Caki2 (cell line): Measurements from ENCODE around the gene DCP2. TPM values are rescaled to one million over a fixed set of nuclear protein-coding genes. Genes with fewer than 3 reads are reported as not detected.
"Not testable (repeated sequence)": the region's sequence is repeated elsewhere in the genome, so short reads cannot be mapped to it uniquely, and the experiment has no call there.

Source experiments
- DNase-seq: peaks from one replicate; pipeline ENCODE4 v3.0.0-alpha.2; 2015; ENCODE audit warnings: low read depth
- in situ Hi-C: cut with HindIII; loops from 2 replicates; pipeline ENCODE4 v1.10.0; 2016; ENCODE audit warnings: low sequenced_read_pairs, low pct_unique_long_range_greater_than_20kb, mixed read lengths
- total RNA-seq: library from RNA; depleted of rRNA; stranded (reverse); fragments of >200 nt; shearing (Covaris generic); gene quantifications from 2 replicates; pipeline ENCODE4 v1.2.3, GENCODE V29; 2014; ENCODE audit warnings: low replicate concordance

The DCP2 gene
- total RNA-seq, 1 experiment from 2014 or later: 24.3 TPM

- in situ Hi-C loops: no loop called here
- no peak for DNase-seq
These were observed 15.6 kb upstream of the DCP2 start for GRCh38 chr5:112960863-112961504.

GRCh38 chr5:112963374-112963733, 13.2 kb upstream of the DCP2 start:
- in situ Hi-C loops, DNase-seq: not testable (repeated sequence)

GRCh38 chr5:112965733-112966306, 10.8 kb upstream of the DCP2 start:
- DNase-seq: no peak
- in situ Hi-C loops: no loop called here

GRCh38 chr5:112967520-112968083, 9.0 kb upstream of the DCP2 start:
- in situ Hi-C loops: no loop called here
- DNase-seq: no peak

- in situ Hi-C loops: no loop called here
- no peak for DNase-seq
These were observed 8.0 kb upstream of the DCP2 start for GRCh38 chr5:112968411-112969106.

GRCh38 chr5:112971276-112971675, 5.3 kb upstream of the DCP2 start:
- in situ Hi-C loops: no loop called here
- DNase-seq: no peak

- in situ Hi-C loops: no loop called here
- DNase-seq: peak; percentile 41
These were observed 3.6 kb upstream of the DCP2 start for GRCh38 chr5:112973036-112973435.

- in situ Hi-C loops: no loop called here
- DNase-seq: no peak
These were observed 2.7 kb upstream of the DCP2 start for GRCh38 chr5:112973904-112974303.

- no peak for DNase-seq
- in situ Hi-C loops: no loop called here
These were observed 1.7 kb upstream of the DCP2 start for GRCh38 chr5:112974901-112975300.

- no peak for DNase-seq
- in situ Hi-C loops: no loop called here
These were observed 722 bp upstream of the DCP2 start for GRCh38 chr5:112975721-112976431.

- in situ Hi-C loops: no loop called here
These were observed 853 bp downstream of the DCP2 start for GRCh38 chr5:112977440-112977861.

GRCh38 chr5:112978836-112979235, 2.2 kb downstream of the DCP2 start:
- no peak for DNase-seq
- in situ Hi-C loops: no loop called here

More at GRCh38 chr5:112977440-112977861, 853 bp downstream of the DCP2 start:
- DNase-seq: no peak

- in situ Hi-C loops: no loop called here
- no peak for DNase-seq
These were observed 3.1 kb downstream of the DCP2 start for GRCh38 chr5:112979723-112980122.

GRCh38 chr5:112983363-112983762, 6.8 kb downstream of the DCP2 start:
- no peak for DNase-seq
- in situ Hi-C loops: no loop called here

- in situ Hi-C loops: no loop called here
- DNase-seq: no peak
These were observed 9.6 kb downstream of the DCP2 start for GRCh38 chr5:112986224-112986623.

GRCh38 chr5:112995764-112996618, 19.4 kb downstream of the DCP2 start:
- in situ Hi-C loops: no loop called here
- peak; percentile 37 for DNase-seq

- in situ Hi-C loops: no loop called here
- DNase-seq: no peak
These were observed 20.3 kb downstream of the DCP2 start for GRCh38 chr5:112996830-112997374.

GRCh38 chr5:112998296-112998695, 21.7 kb downstream of the DCP2 start:
- DNase-seq: no peak
- in situ Hi-C loops: no loop called here
